Fibroblast of villous mesenchyme (primary cell): ENCODE results near the gene HAVCR2. TPM values are rescaled to one million over a fixed set of nuclear protein-coding genes. Genes with fewer than 3 reads are reported as not detected.

Source experiments
- DNase-seq: peaks from one replicate; pipeline ENCODE4 v3.0.0-alpha.2; 2010; ENCODE audit warnings: low read depth
- H3K4me3 ChIP-seq: 2 replicates; pipeline ENCODE4 v1.5.1; 2011; ENCODE audit warnings: low read depth, mild to moderate bottlenecking, low read length
- total RNA-seq: library from RNA; depleted of rRNA; stranded (reverse); fragments of >200 nt; gene quantifications from 2 replicates; pipeline ENCODE4 v1.2.3, GENCODE V29; 2012
- TF ChIP-seq, protein P1 (sequence below): IDR thresholded peaks from 2 replicates; pipeline ENCODE4 v1.5.1; 2012; ENCODE audit warnings: low read depth, mild to moderate bottlenecking, low read length; ENCODE audit not compliant: insufficient read depth

The HAVCR2 gene
- total RNA-seq, 1 donor = not detected

DNA sequence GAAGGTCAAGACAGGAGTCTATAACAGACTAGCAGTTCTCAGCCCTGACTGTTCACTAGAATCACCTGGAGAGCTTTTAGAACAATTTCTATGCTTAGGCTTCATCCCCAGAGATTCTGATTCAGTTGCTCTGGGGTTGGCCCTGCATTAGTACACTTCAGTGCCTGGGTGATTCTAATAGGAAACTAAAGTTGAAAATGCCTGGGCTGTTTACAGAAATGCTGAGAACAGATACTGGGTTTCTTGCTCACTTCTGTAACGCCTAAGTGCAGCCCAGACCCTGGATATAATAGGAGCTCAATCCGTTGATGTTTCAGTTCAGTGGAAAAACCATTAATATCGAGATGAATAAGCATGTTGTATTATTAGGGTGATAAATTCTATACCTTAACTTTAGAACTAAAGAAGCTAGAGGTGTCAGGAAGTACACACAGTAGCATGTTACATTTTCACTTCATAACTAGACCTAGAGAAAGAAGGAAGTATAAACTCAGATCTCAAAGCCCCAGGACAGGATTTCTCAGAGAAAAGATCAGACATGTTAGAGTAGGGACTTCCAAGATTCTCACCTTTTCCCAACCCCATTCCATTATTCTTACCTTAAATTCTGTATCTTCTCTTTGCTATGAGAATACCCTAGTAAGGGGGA is 20.4 kb downstream of the HAVCR2 start:
- TF ChIP-seq, protein P1, sequence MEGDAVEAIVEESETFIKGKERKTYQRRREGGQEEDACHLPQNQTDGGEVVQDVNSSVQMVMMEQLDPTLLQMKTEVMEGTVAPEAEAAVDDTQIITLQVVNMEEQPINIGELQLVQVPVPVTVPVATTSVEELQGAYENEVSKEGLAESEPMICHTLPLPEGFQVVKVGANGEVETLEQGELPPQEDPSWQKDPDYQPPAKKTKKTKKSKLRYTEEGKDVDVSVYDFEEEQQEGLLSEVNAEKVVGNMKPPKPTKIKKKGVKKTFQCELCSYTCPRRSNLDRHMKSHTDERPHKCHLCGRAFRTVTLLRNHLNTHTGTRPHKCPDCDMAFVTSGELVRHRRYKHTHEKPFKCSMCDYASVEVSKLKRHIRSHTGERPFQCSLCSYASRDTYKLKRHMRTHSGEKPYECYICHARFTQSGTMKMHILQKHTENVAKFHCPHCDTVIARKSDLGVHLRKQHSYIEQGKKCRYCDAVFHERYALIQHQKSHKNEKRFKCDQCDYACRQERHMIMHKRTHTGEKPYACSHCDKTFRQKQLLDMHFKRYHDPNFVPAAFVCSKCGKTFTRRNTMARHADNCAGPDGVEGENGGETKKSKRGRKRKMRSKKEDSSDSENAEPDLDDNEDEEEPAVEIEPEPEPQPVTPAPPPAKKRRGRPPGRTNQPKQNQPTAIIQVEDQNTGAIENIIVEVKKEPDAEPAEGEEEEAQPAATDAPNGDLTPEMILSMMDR = no peak
- DNase-seq = no peak

DNA sequence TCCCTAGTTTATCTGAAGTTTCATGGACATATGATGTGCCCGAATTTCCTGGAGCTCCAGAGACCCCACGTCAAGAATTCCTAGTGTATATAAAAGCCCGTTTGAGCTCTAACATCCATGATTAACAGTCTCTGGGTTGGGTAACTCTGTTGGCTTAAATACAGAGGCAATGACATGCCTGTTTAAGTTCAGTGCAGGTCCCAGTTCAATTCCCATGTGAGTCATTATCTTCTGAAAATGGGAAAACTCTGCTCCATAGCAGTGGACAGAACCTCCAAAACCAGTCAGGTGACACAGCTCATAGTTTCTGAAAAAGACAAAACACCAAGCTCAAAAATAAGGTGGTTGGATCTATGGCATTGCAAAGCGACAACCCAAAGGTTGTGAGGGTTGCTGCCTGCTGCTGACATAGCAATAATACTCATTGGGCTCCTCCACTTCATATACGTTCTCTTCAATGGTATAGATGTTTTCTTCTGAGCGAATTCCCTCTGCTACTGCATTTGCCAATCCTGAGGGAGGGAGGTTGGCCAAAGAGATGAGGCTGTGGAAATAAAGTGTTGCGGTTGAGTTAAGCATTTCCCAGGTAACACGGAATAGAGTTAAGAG is 22.0 kb downstream of the HAVCR2 start:
- H3K4me3 ChIP-seq = no peak overlapping the region
- TF ChIP-seq, protein P1 = no peak
- DNase-seq = no peak

More for the DNA sequence above, 20.4 kb downstream of the HAVCR2 start:
- H3K4me3 ChIP-seq = no peak overlapping the region

DNA sequence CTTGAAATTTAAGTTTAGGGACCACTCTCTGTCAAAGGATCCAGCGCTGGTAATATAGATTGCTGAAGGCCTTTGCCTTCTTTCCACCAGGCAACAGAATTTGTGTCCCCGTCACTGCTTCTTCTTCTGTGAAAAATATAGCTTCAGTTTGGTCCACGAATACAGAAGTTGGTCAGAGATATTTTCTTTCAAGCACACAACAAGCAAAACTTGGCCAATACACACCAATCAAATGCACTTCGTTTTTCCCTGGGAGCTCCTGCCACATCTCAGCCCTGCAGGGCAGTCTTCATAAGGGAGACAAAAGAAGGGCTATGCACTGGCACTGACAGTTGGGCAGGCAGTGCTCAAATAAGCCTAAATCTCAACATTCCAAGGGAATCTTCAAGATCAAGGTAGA is 22.9 kb downstream of the HAVCR2 start:
- H3K4me3 ChIP-seq = no peak overlapping the region
- TF ChIP-seq, protein P1 = no peak
- no peak for DNase-seq

DNA sequence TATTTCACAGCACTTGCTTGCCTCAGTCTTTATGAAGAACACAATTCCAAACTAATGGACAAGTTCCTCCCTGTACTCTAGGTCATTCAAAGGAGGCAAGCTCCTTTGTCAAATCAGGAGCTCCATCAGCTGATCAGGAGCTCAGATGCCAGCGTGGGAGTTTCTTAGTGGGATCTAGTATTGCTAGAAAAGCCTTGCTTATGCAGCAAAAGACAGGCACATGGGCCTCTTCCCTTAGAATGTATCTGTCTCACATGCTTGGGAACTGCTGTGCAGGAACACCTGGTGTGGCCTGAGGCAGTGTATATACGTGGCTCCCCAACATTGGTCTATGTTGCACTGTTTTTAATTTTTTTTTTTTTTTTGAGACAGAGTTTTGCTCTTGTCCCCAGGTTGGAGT is 28.6 kb downstream of the HAVCR2 start:
- DNase-seq = no peak
- H3K4me3 ChIP-seq = no peak overlapping the region
- TF ChIP-seq, protein P1 = no peak

DNA sequence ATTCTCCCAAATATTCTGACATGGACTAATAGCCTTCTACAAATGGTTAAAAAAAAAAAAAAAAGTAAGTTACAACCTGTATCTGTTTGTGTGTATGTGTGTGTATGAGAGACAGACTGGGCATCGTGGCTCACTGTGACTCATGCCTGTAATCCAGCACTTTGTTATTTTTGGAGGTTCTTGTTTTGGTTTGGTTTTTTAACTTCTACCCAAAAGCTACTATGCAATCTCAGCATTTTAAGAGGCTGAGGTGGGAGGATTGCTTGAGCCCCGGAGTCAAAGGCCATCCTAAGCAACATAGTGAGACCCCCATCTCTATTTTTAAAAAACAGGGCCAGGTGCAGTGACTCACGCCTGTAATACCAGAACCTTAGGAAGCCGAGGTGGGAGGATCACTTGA is 32.3 kb downstream of the HAVCR2 start:
- TF ChIP-seq, protein P1 = no peak
- H3K4me3 ChIP-seq = no peak overlapping the region
- DNase-seq = peak; percentile 19

DNA sequence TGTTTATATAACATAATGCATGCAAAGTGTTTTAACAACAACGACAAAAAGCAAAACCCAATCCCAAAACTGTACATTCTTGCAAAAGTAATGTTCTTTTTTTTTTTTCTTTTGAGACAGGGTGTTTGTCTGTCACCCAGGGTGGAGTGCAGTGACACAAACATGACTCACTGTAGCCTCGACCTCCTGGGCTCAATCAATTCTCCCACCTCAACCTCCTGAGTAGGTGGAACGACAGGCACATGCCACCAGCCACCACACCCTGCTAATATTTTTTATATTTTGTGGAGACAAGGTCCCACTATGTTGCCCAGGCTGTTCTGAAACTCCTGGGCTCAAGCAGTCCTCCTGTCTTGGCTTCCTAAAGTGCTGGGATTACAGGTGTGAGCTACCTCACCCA is 36.3 kb downstream of the HAVCR2 start:
- H3K4me3 ChIP-seq = no peak overlapping the region
- TF ChIP-seq, protein P1 = no peak
- DNase-seq = no peak
